ENCODE results near the gene KLF2.
"Not testable (repeated sequence)": the region's sequence is repeated elsewhere in the genome, so short reads cannot be mapped to it uniquely, and the experiment has no call there.

Gene KLF2

DNA sequence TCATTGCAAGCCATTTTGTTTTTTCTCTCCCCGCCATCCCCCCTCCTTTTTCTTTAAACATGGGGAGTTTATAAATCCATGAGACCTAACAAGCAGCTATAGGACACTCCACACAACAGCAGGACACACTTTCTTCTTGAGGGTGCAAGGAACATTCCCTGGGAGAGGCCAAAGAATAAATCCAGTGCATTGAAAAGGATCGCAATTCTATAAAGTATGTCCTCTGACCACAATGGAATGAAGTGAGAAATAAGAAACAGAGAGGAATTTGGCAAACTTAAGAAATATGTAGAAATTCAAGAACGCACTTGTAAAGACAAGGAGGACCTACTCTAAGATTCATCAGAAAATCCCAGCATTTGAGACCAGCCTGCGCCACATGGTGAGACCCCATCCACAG lies 11.9 kb downstream of the KLF2 start:
- DNase-seq (ENCODE audit: low read depth in 2 of 2) = no peak

DNA sequence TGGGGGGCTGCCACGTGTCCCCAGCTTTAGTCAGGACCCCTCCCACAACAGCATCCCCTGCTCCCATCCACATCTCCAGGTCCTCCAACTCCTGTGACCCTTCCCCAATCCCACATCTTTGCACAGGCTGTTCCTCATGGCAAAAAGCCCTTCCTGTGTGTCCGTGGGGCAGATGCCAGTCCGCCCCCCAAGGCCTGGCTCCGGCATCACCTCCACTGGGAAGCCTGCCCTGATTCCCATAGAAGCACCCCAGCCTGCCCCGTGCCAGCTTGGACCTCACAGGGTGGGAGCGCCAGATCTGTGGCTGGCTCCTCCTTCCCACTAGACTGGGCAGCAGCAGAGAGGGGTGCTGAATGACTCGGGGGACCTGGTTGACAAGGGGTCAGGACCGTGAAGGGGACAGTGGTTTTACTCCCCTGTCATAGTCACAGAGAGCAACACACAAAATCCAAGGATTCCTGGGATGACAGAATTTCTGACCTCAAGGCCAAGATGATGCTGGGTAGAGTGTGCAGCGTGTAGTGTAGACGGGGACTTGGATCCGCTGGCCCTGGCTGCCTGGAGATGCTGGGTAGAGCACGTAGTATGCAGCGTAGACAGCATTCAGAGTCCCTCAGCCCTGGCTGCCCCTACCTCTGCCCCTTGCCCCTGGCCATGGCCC lies 13.3 kb downstream of the KLF2 start:
- DNase-seq (ENCODE audit: low read depth in 2 of 2) = no peak

DNA sequence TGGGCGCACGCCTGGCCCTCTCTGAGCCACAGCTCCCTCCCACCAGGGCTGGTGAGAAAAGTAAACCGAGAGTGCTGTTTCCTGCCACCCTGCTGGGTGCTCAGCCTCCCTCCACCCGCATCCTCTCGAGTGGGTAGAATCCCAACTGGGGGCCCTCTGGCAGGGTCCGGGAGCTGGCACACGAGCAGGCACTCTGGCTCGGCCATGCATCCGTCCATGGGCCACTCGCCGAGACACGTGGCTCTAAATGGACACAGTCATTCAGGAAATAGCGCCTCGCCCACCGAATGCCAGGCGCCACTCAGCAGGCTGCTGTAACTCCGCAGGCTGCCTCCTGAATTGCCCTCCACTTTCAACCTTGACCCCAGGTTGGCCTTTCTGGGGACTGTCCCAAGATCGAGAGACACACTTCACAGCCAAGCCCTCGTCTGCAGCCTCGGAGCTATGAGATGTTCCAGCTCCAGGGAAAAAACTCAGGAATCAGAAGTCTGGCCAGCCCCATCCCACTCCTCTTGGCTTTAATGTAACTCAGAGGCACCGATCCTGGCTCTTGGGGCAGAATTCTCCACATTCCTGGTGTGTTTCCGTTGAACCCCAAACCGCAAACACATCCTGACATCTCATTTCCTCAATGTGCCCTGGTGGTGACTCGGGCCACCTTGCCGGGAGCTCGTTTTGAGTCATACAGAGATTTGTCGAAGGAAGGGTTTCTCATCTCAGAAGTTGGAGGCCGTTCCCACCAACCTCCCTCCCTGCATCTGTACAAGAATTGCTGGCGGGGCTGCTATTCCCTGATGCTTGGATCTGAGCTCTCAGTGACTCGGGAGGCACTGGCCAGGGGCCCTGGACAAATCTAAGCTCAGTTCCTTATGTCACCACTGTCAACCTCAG lies 14.1 kb downstream of the KLF2 start:
- DNase-seq (ENCODE audit: low read depth in 2 of 2) = no peak

DNA sequence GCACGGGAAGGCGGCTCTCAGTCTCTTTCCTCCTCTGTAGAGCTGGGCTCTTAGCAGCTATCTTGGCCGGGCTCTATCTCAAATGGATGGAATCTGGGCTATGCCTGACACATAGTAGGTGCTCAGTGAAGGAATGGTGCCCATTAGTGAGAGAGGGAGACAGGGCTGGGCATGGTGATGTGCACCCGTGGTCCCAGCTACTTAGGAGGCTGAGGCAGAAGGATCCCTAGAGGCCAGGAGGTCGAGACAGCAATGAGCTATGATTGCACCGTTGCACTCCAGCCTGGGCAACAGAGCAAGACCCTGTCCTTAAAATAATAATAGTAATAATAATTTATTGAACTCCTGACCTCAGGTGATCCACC lies 14.7 kb downstream of the KLF2 start:
- DNase-seq (ENCODE audit: low read depth in 2 of 2) = no peak

DNA sequence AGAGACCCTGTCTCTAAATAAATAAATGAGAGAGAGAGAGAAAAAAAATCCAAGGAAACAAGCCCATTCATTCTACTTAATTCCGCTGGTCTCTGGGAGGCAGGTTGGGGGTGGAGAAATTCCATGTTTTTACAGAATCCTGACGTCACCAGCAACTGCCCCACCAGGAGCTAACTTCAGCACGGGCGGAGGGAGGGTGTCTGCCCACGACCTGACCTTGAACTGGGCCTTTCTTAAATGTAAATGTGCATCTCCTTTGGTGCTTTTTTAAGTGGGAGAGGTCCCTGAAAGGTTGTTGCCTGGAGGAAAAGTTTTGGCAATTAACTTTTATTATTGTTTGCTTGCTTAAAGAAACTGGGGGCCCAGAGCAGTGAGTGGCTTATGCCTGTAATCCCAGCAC lies 15.5 kb downstream of the KLF2 start:
- no peak for DNase-seq (ENCODE audit: low read depth in 2 of 2)

DNA sequence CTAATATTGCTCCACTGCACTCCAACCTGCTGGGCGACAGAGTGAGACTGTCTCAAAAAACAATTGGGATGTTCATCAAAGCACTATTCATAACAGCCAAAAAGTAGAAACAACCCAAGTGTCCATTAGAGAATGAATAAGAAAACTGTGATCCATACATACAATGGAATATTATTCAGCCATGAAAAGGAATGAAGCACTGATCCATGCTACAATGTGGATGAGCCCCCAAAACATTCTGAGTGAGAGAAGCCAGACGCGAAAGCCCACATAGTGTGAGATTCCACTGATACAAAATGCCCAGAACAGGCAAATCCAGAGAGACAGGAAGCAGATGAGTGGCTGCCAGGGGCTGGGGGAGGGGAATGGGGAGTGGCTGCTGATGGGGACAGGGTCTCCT lies 16.0 kb downstream of the KLF2 start:
- no peak for DNase-seq (ENCODE audit: low read depth in 2 of 2)

DNA sequence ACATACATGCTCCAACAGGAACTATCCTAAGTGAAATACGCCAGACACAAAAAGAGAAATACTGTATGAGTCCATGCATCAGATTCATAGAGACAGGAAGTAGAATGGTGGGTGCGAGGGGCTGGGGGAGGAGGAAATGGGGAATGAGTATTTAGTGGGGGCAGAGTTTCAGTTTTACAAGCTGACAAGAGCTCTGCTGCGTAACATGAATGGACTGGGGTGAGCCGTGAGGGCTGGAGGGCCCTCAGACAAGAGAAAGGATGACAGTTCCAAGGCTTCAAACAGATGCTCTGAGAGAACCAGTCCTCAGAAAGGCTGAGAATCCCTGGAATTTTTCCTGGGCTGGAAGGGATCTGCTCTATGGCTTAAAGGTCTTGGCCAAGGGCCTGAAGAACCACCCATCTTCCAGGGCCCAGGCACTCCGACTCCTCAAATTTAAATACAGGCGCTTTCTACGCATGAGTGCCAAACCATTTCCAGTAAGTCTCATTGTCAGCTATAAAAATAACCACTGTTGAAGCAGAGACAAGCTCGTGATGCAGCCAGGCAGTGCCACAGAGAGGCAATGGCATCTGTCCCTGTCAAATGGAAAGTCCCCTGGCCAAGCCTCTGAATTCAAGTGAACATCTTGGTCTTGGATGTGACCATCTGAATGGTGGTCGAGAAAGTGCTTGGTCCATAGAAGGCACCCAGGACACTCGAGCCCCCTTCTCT lies 17.5 kb downstream of the KLF2 start:
- DNase-seq (ENCODE audit: low read depth in 2 of 2) = no peak

DNA sequence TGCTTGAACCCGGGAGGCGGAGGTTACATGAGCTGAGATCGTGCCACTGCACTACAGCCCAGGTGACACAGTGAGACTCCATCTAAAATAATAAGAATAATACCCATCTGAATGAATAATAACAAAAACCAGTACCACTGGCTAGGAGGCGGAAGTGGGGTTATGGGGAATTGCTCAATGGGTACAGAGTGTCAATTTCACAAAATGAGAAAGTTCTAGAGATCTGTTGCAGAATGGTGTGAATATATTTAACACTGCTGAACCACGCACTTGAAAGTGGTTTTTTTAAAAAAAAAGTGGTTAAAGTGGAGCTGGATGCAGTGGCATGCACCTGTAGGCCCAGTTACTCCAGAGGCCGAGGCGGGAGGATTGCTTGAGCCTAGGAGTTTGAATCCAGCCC lies 18.5 kb downstream of the KLF2 start:
- DNase-seq (ENCODE audit: low read depth in 2 of 2) = no peak

DNA sequence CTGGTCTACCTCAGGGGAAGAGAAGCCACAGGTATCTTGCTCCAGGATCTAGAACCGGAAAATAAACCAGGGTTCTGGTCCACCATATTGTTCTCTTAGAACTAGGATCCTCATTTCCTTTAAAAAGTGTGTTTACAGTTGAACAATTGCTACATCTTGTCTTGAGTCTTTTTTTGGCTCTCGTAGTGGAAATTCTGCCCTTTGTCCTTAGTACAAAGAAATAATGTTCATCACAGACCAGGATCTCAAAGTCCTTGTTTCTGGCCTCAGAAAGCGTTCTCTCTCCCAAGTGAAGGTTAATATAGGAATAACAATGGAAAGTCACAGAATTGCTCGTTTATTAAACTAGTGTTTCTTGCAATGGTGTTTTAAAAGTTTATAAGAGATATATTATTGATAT lies 20.8 kb downstream of the KLF2 start:
- no peak for DNase-seq (ENCODE audit: low read depth in 2 of 2)

DNA sequence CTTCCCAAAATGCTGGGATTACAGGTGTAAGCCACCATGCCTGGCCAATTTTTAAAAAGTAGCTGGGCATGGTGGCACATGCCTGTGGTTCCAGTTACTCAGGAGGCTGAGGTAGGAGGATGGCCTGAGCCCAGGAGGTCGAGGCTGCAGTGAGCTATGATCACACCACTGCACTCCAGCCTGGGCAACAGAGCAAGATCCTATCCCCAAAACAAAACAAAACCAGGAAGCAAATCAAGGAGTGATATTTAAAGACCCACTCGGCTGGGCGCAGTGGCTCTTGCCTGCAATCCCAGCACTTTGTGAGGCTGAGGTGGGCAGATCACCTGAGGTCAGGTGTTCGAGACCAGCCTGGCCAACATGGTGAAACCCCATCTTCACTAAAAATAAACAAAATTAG lies 22.5 kb downstream of the KLF2 start:
- DNase-seq (ENCODE audit: low read depth in 2 of 2) = not testable (repeated sequence)

DNA sequence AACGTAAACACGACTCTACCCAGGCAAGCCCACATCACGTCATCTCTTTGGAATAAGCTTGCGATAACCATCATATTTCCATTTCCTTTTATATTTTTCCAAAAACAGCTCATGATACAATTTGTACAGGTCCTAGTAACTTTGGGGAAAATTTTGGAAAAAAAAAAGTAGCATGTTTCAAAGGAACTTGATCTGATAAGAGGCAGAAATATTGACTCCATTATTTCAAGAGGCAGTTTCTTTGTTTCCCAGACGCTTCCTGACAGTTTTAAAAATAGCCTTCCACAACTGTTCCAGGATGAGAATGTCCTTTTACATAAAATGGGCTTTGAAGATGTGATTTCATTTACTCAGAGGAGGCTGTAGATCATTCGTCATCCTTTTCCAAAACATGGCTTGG lies 23.1 kb downstream of the KLF2 start:
- DNase-seq (ENCODE audit: low read depth in 2 of 2) = no peak

DNA sequence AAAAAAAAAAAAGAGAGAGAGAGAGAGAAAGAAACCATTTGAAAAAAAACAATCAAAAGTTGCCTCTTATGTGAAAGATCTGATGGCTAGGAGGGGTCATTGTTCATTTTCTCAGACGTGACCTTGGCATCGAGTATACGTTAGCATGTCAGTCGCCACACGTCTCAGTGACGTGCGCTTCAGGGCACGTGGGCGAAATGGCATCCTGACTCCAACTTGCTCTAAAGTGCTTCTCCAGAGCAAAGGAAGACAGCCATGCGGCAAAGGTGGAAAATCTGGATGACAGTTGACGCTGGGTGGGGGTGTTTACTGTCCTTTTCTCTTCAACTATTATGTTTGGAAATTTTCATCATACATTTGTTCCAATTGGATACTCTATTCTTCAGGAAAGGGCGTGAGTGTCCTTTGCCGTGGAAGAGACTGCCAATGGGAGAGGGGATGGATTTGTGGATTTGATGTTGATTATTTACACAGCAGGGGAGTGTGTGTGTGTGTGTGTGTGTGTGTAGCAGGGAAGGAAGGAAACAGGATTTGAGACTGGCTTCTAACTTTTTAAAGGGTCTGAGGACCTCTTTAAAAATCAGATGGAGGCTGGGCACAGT lies 25.0 kb downstream of the KLF2 start:
- no peak for DNase-seq (ENCODE audit: low read depth in 2 of 2)

DNA sequence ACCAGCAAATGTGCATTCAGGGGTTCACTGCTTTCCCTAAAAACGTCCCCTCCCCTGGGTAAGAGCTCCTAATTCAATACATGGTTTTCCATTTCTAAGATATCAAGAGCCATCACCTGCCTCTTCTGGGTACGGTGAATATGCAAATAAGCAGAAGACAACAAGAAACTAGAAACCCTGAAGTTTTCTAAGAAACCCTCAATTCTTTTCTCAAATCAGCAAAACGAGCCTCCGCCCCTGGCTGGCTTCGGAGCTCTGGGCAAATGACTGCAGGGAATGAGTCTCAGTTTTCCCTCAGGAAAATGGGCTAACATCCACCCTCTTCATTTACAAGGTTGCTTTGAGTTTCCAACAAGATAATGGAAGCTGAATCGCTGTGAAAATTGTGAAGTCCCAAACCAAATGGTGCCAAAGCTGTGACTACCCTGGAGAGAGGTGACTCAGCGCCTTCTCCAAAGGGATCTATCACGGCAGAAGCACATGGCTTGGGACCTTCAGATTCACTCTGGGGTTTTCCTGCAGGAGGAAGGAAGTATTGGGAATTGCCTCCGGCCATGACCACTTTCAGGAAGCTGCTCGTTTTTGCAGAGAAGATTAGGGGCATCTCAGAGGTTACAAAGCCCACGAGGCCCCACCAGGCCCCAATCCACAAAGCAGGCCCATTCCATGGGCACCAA lies 26.6 kb downstream of the KLF2 start:
- DNase-seq (ENCODE audit: low read depth in 2 of 2) = no peak

DNA sequence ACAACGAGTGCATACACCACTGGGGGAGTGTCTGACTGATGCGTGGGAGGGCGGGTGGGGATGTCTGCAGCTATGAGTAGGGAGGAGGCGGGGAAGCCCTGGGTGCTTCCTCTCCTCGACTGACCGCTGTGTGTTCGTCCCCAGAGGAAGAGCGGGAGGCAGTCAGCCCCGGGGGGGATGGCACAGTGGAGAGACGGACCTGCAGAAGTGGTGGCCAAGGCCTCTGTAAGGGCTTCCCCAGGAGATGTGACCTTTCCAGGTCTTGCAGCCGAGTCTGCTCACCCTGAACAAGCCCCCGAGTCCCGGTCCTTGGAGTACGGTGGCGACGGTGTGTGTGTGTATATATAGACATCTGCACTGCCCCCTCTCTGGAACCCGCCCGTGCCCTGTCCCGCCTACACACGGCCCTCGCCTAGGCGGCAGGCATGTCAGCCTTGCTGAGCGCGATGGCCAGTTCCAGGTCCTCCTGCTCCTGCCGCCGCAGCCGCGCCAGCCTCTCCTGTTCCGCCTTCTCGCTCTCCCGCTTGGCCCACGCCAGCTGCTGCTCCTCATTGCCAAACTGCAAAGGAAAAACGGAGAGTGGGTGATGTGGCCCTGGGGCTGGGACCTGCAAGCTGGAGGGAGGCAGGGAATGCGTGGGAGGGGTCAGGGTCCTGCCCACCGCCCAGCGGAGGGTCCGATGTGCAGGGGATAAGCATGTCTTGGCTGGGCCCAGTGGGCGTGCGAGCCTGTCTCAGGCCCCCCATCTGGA lies 30.8 kb downstream of the KLF2 start:
- DNase-seq (ENCODE audit: low read depth in 2 of 2) = no peak

DNA sequence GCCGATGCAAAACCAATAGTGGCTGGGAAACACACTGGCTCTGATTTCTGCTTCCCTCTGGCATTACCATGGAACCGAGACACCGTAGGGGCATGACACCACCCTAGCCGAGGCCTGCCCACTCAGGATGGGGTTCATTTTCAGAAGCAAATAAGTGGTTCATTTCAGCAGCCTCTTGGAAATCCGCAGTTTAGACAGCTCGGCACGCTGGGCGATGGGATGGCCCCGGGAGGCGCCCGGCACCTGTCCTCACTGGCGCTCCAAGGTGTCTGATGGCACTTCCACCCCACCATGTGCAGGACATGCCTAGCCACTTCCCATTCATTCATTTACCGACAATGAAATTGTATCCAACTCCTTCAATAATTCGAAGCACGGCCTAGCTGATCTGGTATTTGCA lies 33.8 kb downstream of the KLF2 start:
- no peak for DNase-seq (ENCODE audit: low read depth in 2 of 2)

DNA sequence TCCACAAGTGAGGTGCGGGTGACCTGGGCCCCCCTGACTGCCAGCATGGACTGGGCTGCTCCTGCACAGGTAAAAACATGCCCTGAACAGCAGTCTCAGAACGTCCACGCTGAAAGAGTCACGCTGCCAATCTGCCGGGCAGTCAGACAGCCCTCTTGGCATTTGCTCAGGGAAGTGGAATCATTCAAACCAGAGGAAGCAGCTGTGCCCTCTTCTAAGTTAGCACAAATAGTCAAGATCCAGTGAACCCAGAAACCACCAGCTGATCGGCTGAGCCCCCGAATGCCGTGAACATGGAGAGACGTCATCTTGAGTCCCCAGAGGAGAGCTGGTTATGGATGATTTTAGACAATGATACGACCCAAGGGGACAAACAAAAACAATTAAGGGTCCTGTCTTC lies 34.4 kb downstream of the KLF2 start:
- no peak for DNase-seq (ENCODE audit: low read depth in 2 of 2)

DNA sequence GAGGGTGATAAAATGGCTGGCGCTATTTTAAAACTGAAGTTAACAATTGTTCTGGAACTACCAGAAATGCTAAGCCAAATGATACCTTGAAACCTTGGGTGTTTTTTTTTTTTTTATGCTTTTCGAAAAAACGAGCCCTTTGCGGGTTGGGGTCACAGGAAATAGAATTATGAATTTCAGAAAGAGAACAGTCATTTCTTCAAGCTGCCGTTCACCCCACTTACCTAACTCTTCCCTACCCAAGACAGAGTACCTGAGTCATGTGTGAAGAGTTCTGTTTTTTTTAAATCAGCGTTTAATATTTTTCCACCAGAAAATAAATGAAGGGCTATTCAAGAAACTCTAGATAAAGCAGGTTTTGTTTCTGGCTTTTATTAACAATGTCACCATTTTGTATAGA lies 35.3 kb downstream of the KLF2 start:
- no peak for DNase-seq (ENCODE audit: low read depth in 2 of 2)

DNA sequence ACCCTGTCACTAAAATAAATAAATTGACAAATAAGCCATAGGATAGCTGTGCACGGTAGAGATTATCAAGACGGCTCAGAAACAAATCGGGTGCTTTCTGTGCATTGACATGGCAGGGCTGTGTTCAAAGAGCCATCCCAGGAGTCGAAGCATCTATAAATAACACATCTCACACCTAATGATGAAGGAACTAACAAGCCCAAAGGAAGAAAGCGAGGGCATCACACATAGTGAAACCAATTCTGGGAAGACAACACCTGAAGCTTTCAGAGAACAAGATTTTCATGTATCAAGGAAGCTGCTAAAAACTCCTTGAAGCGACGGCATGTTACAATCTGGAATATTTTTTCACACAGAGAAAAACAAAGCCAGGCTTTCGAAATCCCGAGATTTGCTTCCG lies 36.1 kb downstream of the KLF2 start:
- DNase-seq (ENCODE audit: low read depth in 2 of 2) = no peak

DNA sequence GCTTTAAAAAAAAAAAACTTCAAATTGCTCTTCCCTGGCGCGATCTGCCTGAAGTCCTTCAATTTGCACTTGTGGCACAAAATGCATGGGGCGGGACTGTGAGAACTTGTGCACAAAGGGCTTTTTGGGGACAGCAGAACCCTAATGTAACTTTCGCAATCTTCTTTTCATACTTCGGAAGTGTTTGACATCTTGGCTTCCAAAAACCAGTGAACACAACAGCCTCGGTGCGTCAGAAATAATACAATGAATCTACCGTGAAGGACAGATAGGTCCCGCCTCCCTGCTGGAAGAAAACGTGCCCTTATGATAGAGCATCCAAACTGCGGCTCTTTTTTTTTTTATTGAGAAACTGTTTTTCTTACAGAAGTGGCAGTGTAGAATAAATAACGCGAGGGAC lies 36.6 kb downstream of the KLF2 start:
- no peak for DNase-seq (ENCODE audit: low read depth in 2 of 2)

DNA sequence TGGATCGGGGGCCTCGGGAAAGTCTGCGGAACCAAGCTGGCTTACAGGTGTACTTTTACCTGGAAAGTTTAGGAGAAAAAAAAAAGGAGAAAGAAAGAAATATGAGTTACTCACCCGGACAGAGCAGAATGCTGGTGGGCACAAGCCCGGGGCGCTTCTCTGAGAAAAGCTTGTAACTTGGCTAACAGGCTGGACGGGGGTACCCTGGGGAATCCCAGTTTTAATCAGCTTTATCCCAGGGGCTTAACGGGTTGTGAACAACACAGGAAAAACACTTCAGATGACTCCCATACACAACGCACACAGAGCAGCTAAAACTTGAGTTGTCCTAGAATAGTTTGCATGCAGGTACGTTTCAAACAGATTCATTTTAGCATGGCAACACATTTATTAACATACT lies 37.3 kb downstream of the KLF2 start:
- no peak for DNase-seq (ENCODE audit: low read depth in 2 of 2)

DNA sequence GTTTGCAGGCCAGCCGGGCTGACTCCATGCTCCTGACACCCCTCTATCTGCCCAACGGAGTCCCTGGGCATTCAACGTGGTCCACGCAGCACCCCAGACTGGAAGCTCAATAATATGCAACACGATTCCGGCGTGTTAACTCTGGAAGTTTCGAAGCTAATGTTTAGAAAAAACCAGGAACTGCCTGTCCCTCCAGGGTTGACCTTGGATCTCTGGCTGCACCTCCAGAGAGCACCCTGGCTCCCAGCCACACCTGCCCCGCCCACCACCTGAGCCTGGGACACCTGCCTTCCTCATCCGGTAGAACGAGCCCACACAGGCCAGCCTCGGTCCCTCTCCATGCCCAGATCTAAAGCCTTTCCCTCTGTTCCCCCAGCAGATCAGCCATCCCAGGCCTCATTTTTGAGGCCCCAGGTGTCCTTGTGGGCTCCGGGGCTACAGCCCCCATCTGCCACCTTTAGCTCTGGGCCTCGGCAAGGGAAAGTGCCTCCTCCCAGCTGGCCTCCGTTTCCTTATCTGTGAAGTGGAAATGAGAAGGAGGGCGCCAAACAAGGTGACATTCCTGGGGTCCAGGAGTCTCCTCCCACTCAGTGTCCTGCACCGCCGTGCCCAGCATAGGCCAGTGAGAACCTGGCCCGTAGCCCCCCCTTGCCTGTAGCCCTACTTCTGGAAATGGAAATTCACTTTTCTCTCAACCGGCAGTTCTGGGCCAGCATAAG lies 38.7 kb downstream of the KLF2 start:
- no peak for DNase-seq (ENCODE audit: low read depth in 2 of 2)

All from activated CD4-positive, alpha-beta T cell treated with anti-CD3 and anti-CD28 coated beads for 24 hours (primary cell).